PC-3 (cell line): Measurements from ENCODE around the gene TOP2B. TPM values are rescaled to one million over a fixed set of nuclear protein-coding genes. Genes with fewer than 3 reads are reported as not detected.

ENCODE experiments used
- ATAC-seq: fragments of 200-7000 bp; cut with Tn5 transposase; 2 replicates; pipeline ENCODE4 v1.9.1; 2020; ENCODE audit warnings: mild to moderate bottlenecking, moderate library complexity
- BruUV-seq: library from RNA; stranded (reverse); fragments of 400-500 nt; replicated peaks from 2 replicates; lab custom pipeline; 2021; lab: Mats Ljungman, UMichigan
- CTCF ChIA-PET: fragments of 300-600 bp; sonication (Branson Sonifier 250); formaldehyde crosslinking; loops from one replicate; lab custom pipeline; 2022; ENCODE audit warnings: antibody characterized with exemption; lab: Charles Lee
- POLR2A ChIA-PET: fragments of 300-600 bp; sonication (Branson Sonifier 250); formaldehyde crosslinking; loops from one replicate; lab custom pipeline; 2022; ENCODE audit warnings: antibody characterized with exemption; ENCODE audit not compliant: unreplicated experiment; lab: Charles Lee
- DNase-seq: peaks from one replicate; pipeline ENCODE4 v3.0.0-alpha.2; 2015
- H2AFZ ChIP-seq: fragments of 300-600 bp; sonication (generic); 2 replicates; pipeline ENCODE4 v1.6.0; 2016; ENCODE audit warnings: antibody characterized with exemption, low read length
- H3F3A ChIP-seq: fragments of 300-600 bp; sonication (generic); one replicate; pipeline ENCODE4 v1.6.0; 2017; ENCODE audit warnings: antibody characterized with exemption, low read length, control low read depth, mild to moderate bottlenecking; ENCODE audit not compliant: unreplicated experiment
- H3K27ac ChIP-seq: fragments of 300-600 bp; sonication (generic); 2 replicates; pipeline ENCODE4 v1.5.1; 2016; ENCODE audit warnings: mild to moderate bottlenecking, low read length
- H3K27me3 ChIP-seq: fragments of 300-600 bp; sonication (generic); 2 replicates; pipeline ENCODE4 v1.6.1; 2016; ENCODE audit warnings: low read length, mixed read lengths
- H3K36me3 ChIP-seq: fragments of 300-600 bp; sonication (generic); 2 replicates; pipeline ENCODE4 v1.6.1; 2016; ENCODE audit warnings: low read depth, mixed run types, low read length, mixed read lengths
- H3K4me1 ChIP-seq: fragments of 300-600 bp; sonication (generic); 2 replicates; pipeline ENCODE4 v1.5.1; 2016; ENCODE audit warnings: low read length; ENCODE audit not compliant: insufficient read depth
- H3K4me2 ChIP-seq: fragments of 300-600 bp; sonication (generic); 2 replicates; pipeline ENCODE4 v1.6.0; 2016; ENCODE audit warnings: low read length
- H3K4me3 ChIP-seq: fragments of 300-600 bp; sonication (generic); 2 replicates; pipeline ENCODE4 v1.5.1; 2016; ENCODE audit warnings: mild to moderate bottlenecking, low read length, mixed read lengths
- H3K79me2 ChIP-seq: fragments of 300-600 bp; sonication (generic); 2 replicates; pipeline ENCODE4 v1.6.1; 2017; ENCODE audit warnings: low read length, mixed read lengths
- H3K9ac ChIP-seq: fragments of 300-600 bp; sonication (generic); 2 replicates; pipeline ENCODE4 v1.6.0; 2016; ENCODE audit warnings: mild to moderate bottlenecking, low read length
- H3K9me2 ChIP-seq: fragments of 300-600 bp; sonication (generic); replicated peaks from 2 replicates; pipeline ENCODE4 v1.6.1; 2016; ENCODE audit warnings: mixed run types, low read length, mixed read lengths
- H3K9me3 ChIP-seq: fragments of 300-600 bp; sonication (generic); 2 replicates; pipeline ENCODE4 v1.6.1; 2016; ENCODE audit warnings: low read length, mixed read lengths
- H4K20me1 ChIP-seq: fragments of 300-600 bp; sonication (generic); 2 replicates; pipeline ENCODE4 v1.6.1; 2016; ENCODE audit warnings: low read length, mixed read lengths
- EZH2 ChIP-seq: fragments of 300-600 bp; sonication (generic); IDR thresholded peaks from one replicate; pipeline ENCODE4 v1.6.1; 2017; ENCODE audit warnings: antibody characterized with exemption, mild to moderate bottlenecking, low read length; ENCODE audit not compliant: unreplicated experiment
- EZH2phosphoT487 ChIP-seq: fragments of 300-600 bp; sonication (generic); IDR thresholded peaks from 2 replicates; pipeline ENCODE4 v1.6.1; 2018; ENCODE audit warnings: mild to moderate bottlenecking, antibody characterized with exemption, low read length, borderline replicate concordance
- intact Hi-C: fragments of 100-400 bp; cut with micrococcal nuclease; formaldehyde crosslinking; loops from 2 replicates; pipeline ENCODE4 v1.9.0; 2023
- total RNA-seq: library from RNA; depleted of rRNA; stranded (reverse); fragments of >200 nt; gene quantifications from 2 replicates; pipeline ENCODE4 v1.2.3, GENCODE V29; 2014
- TF ChIP-seq, protein P1 (sequence below): fragments of 300-600 bp; sonication (generic); conservative IDR thresholded peaks from 2 replicates; pipeline ENCODE4 v1.5.1; 2017; ENCODE audit warnings: antibody characterized with exemption, low read depth, mild to moderate bottlenecking, low read length

The TOP2B gene
- total RNA-seq, 1 experiment from 2014 or later: 79.0 TPM

GRCh38 chr3:25593001-25593400 lies 71.7 kb downstream of the TOP2B start:
- Histone ChIP-seq H3K4me3 (no peak overlapping the region), H4K20me1 (no peaks in the 10 kb centered on the region), H3K27me3 (no peaks in the 10 kb centered on the region), H3K4me2 (no peak overlapping the region), H3F3A (no peaks in the 10 kb centered on the region), H3K36me3 (peaks cover 5% of the 10 kb centered on the region; the same call in 1 of the 2 replicates), H3K4me1 (no peaks in the 10 kb centered on the region), H3K9ac (no peak overlapping the region), H3K27ac (no peak overlapping the region), H3K9me2 (no peaks in the 10 kb centered on the region), H3K9me3 (no peaks in the 10 kb centered on the region), H2AFZ (no peak overlapping the region), H3K79me2 (no peaks in the 10 kb centered on the region)
- intact Hi-C loops: loop anchor here (5.0 kb wide), 1 partner anchor 631 kb away; no protein-coding TSS in a partner anchor
- POLR2A ChIA-PET: no interaction called here
- CTCF ChIA-PET: interaction anchor here (1.2 kb wide), 1 partner anchor 60 kb away, joined by 4 read pairs; no protein-coding TSS in a partner anchor
- BruUV-seq: no TSS peak
- ATAC-seq (no peak), DNase-seq (no peak)
- TF ChIP-seq, protein P1, sequence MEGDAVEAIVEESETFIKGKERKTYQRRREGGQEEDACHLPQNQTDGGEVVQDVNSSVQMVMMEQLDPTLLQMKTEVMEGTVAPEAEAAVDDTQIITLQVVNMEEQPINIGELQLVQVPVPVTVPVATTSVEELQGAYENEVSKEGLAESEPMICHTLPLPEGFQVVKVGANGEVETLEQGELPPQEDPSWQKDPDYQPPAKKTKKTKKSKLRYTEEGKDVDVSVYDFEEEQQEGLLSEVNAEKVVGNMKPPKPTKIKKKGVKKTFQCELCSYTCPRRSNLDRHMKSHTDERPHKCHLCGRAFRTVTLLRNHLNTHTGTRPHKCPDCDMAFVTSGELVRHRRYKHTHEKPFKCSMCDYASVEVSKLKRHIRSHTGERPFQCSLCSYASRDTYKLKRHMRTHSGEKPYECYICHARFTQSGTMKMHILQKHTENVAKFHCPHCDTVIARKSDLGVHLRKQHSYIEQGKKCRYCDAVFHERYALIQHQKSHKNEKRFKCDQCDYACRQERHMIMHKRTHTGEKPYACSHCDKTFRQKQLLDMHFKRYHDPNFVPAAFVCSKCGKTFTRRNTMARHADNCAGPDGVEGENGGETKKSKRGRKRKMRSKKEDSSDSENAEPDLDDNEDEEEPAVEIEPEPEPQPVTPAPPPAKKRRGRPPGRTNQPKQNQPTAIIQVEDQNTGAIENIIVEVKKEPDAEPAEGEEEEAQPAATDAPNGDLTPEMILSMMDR: no peak
- TF ChIP-seq EZH2phosphoT487 (no peak), EZH2 (no peak)

DNA sequence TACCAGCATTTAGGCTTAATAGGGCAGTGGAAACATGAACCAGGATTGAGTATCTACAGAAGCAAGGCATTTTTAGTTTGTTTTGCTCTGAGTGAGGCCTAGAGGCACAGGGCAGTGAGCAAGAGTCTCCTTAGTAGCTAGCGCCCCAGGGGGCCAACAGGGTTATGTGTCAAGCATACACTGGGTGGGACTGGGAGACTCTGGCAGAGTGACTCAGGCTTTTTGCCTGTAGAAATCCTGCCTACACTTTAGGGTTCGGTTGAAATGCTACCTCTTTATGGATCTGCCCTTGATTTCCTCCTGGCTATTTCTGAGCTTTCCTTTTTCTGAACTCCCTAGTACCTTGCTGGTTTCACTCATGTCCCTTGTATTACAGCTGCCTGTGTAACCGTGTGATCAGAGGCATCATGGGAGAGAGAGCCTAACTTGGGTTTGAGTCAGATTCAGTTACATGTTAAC lies 72.2 kb downstream of the TOP2B start:
- Histone ChIP-seq H3K4me3 (no peak overlapping the region), H3F3A (no peaks in the 10 kb centered on the region), H3K27me3 (no peaks in the 10 kb centered on the region), H3K79me2 (no peaks in the 10 kb centered on the region), H3K27ac (no peak overlapping the region), H4K20me1 (no peaks in the 10 kb centered on the region), H3K9ac (no peak overlapping the region), H3K9me3 (no peaks in the 10 kb centered on the region), H3K4me1 (no peaks in the 10 kb centered on the region), H3K9me2 (no peaks in the 10 kb centered on the region), H3K4me2 (no peak overlapping the region), H2AFZ (no peak overlapping the region), H3K36me3 (peaks cover 3% of the 10 kb centered on the region; the same call in 1 of the 2 replicates)
- no peak for TF ChIP-seq EZH2phosphoT487
- TF ChIP-seq, protein P1: no peak
- no peak for TF ChIP-seq EZH2
- DNase-seq: peak; percentile 31
- POLR2A ChIA-PET: no interaction called here
- CTCF ChIA-PET: interaction anchor here (1.2 kb wide), 1 partner anchor 60 kb away, joined by 4 read pairs; no protein-coding TSS in a partner anchor
- intact Hi-C loops: loop anchor here (5.0 kb wide), 1 partner anchor 630 kb away; no protein-coding TSS in a partner anchor
- BruUV-seq: no TSS peak
- ATAC-seq: peak; percentile 12; the same call in 1 of the 2 replicates

GRCh38 chr3:25589783-25590258 lies 74.9 kb downstream of the TOP2B start:
- Histone ChIP-seq H3K27ac (no peak overlapping the region), H3K9me3 (no peaks in the 10 kb centered on the region), H3K4me1 (no peaks in the 10 kb centered on the region), H3K36me3 (no peaks in the 10 kb centered on the region), H3K4me3 (no peak overlapping the region), H3K9ac (no peak overlapping the region), H3K27me3 (no peaks in the 10 kb centered on the region), H4K20me1 (no peaks in the 10 kb centered on the region), H3K4me2 (no peak overlapping the region), H3K9me2 (no peaks in the 10 kb centered on the region), H2AFZ (no peak overlapping the region), H3F3A (no peaks in the 10 kb centered on the region), H3K79me2 (no peaks in the 10 kb centered on the region)
- intact Hi-C loops: loop anchor here (5.0 kb wide), 1 partner anchor 628 kb away; no protein-coding TSS in a partner anchor
- TF ChIP-seq EZH2: no peak
- TF ChIP-seq, protein P1: no peak
- TF ChIP-seq EZH2phosphoT487: no peak
- ChIA-PET CTCF (no interaction called here), POLR2A (no interaction called here)
- no TSS peak for BruUV-seq
- ATAC-seq (no peak), DNase-seq (no peak)
